K562 (cell line): ENCODE measurements around the gene RUNDC1. TPM values are rescaled to one million over a fixed set of nuclear protein-coding genes. Genes with fewer than 3 reads are reported as not detected.

Experiments used
- ARNT ChIP-seq, 2 experiments: fragments of 450-650 bp; IDR thresholded peaks; 2 replicates each; pipeline ENCODE4 v1.6.1; 2016; ENCODE audit warnings: mild to moderate bottlenecking in 1 of 2
- CHCHD3 ChIP-seq: fragments of 250-450 bp; sonication (Bioruptor Pico); IDR thresholded peaks from 2 replicates; pipeline ENCODE4 v2.1.2; 2022; ENCODE audit warnings: mild to moderate bottlenecking
- EP400 ChIP-seq: fragments of 450-650 bp; IDR thresholded peaks from 2 replicates; pipeline ENCODE4 v1.6.1; 2017; ENCODE audit warnings: antibody characterized with exemption, mild to moderate bottlenecking, moderate library complexity
- ETV1 ChIP-seq: fragments of 450-650 bp; conservative IDR thresholded peaks from 2 replicates; pipeline ENCODE4 v1.6.1; 2016; ENCODE audit warnings: missing genetic modification characterization, control low read depth, low read depth, missing compliant biosample characterization
- HBP1 ChIP-seq: fragments of 450-650 bp; formaldehyde crosslinking; IDR thresholded peaks from 2 replicates; pipeline ENCODE4 v1.4.0; 2022; ENCODE audit warnings: missing genetic modification characterization
- MXI1 ChIP-seq: IDR thresholded peaks from 2 replicates; pipeline ENCODE4 v1.6.1; 2011; ENCODE audit warnings: low read depth, mild to moderate bottlenecking, improper control_type of control experiment, low read length
- PURB ChIP-seq: sonication (generic); formaldehyde crosslinking; IDR thresholded peaks from 2 replicates; pipeline ENCODE4 v1.9.0; 2021; ENCODE audit warnings: low read depth, mild to moderate bottlenecking, missing genetic modification reagents
- SMAD3 ChIP-seq: fragments of 450-650 bp; formaldehyde crosslinking; conservative IDR thresholded peaks from 2 replicates; pipeline ENCODE4 v1.4.0; 2020; ENCODE audit warnings: mild to moderate bottlenecking
- ZBTB33 ChIP-seq: sonication (generic); formaldehyde crosslinking; IDR thresholded peaks from 2 replicates; pipeline ENCODE4 v1.8.1; 2023; ENCODE audit warnings: mild to moderate bottlenecking, missing genetic modification reagents
- ZEB2 ChIP-seq: fragments of 450-650 bp; IDR thresholded peaks from 2 replicates; pipeline ENCODE4 v1.6.1; 2016
- ZNF197 ChIP-seq: fragments of 200-800 bp; sonication (Bioruptor generic); IDR thresholded peaks from 2 replicates; pipeline ENCODE4 v1.6.1; 2016; ENCODE audit warnings: low read depth, missing genetic modification characterization, missing compliant biosample characterization
- polyA plus RNA-seq, 8 experiments: library from polyadenylated mRNA; depleted of rRNA in 4 of 8; stranded (reverse) in 5 of 8; unstranded in 3 of 8; fragments of >200 nt; fragmentation: Nextera tagmentation in 2 of 8; fragmentation: Illumina TruSeq in 1 of 8; extraction: Ambion mirVana in 2 of 8; extraction: Trizol in 1 of 8; gene quantifications; 2 replicates each; pipeline versions ENCODE4 v1.2.1 to v1.2.3, GENCODE V29; 2011 to 2014; ENCODE audit warnings: inconsistent platforms in 1 of 8, missing spikeins in 1 of 8
- total RNA-seq, 7 experiments: library from RNA; depleted of rRNA in 6 of 7; stranded (reverse); fragments of >200 nt in 6 of 7; fragmentation: Illumina TruSeq in 2 of 7; extraction: Trizol in 2 of 7; gene quantifications; 2 replicates each; pipeline versions ENCODE4 v1.2.1 to v1.2.3, GENCODE V29; 2011 to 2021; ENCODE audit warnings: low replicate concordance in 1 of 7
- TF ChIP-seq, protein P1 (sequence below): sonication (generic); formaldehyde crosslinking; IDR thresholded peaks from 2 replicates; pipeline ENCODE4 v1.9.0; 2022; ENCODE audit warnings: mild to moderate bottlenecking, missing genetic modification reagents
- TF ChIP-seq, protein P2 (sequence below): fragments of 150-350 bp; IDR thresholded peaks from 2 replicates; pipeline ENCODE4 v1.6.1; 2014; ENCODE audit warnings: low read depth, mild to moderate bottlenecking, low read length, borderline replicate concordance

RUNDC1 gene
- total and polyA plus RNA-seq, 9 of the 15 experiments (the other 6 are each of a cell fraction or from before 2014, with no cell fraction given), result 3.4 to 12.6 (median 9.4) TPM

DNA sequence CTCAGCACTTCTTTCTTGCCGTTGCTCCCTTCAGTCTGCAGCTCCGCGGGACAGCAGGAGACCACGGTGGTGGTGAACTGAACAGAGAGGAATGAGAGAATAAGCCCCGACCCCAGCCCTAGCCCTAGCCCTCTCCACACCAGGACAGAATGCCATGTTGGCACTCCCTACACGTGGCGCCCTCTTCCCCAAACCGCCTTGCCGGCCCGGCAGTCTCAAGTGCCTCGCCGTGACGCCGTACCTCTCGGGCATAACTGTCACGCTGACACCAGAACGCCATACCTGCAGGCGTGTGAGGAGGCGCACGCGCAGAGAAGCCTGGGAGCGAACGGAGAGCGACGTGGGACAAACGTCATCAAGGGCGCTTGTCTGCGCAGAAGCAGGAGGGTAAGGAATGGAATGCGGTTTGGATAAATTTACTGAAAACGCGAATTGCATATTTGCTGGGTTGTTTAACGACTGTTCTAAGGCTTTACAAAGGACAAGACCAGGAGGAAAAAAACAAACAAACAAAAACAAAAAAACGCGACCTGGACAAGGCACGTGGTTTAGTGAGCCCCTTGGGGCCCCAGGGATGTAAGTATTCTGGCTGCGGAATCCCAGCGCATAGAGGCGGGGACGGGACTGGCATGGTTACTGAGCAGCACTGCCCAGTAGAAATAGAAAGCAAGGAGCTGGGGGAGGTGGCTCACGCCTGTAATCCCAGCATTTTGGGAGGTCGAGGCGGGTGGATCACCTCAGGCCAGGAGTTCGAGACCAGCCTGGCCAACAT, 16.0 kb upstream of the RUNDC1 start, which contains the start of gene AARSD1 (continued):
- TF ChIP-seq ZBTB33 (0 out of 2 replicates have a peak, but pooled peaks have one; percentile 27), HBP1 (CRISPR knock-in tag) (0 out of 2 replicates have a peak, but pooled peaks have one; percentile 20), EP400 (peak; percentile 94), PURB (CRISPR knock-in tag) (no peak), SMAD3 (CRISPR knock-in tag) (no peak), ARNT (IDR thresholded peaks at IDR 0.05) (peak; percentile 15 to 44; a peak in 1 of 4 replicates), ETV1 (no peak), CHCHD3 (CRISPR knock-in tag) (no peak), ZNF197 (CRISPR knock-in tag) (0 out of 2 replicates have a peak, but pooled peaks have one; percentile 56), ZEB2 (no peak), MXI1 (peak; percentile 82)
- TF ChIP-seq, protein P1, sequence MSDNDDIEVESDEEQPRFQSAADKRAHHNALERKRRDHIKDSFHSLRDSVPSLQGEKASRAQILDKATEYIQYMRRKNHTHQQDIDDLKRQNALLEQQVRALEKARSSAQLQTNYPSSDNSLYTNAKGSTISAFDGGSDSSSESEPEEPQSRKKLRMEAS (CRISPR knock-in tag), result peak; percentile 87
- TF ChIP-seq, protein P2, sequence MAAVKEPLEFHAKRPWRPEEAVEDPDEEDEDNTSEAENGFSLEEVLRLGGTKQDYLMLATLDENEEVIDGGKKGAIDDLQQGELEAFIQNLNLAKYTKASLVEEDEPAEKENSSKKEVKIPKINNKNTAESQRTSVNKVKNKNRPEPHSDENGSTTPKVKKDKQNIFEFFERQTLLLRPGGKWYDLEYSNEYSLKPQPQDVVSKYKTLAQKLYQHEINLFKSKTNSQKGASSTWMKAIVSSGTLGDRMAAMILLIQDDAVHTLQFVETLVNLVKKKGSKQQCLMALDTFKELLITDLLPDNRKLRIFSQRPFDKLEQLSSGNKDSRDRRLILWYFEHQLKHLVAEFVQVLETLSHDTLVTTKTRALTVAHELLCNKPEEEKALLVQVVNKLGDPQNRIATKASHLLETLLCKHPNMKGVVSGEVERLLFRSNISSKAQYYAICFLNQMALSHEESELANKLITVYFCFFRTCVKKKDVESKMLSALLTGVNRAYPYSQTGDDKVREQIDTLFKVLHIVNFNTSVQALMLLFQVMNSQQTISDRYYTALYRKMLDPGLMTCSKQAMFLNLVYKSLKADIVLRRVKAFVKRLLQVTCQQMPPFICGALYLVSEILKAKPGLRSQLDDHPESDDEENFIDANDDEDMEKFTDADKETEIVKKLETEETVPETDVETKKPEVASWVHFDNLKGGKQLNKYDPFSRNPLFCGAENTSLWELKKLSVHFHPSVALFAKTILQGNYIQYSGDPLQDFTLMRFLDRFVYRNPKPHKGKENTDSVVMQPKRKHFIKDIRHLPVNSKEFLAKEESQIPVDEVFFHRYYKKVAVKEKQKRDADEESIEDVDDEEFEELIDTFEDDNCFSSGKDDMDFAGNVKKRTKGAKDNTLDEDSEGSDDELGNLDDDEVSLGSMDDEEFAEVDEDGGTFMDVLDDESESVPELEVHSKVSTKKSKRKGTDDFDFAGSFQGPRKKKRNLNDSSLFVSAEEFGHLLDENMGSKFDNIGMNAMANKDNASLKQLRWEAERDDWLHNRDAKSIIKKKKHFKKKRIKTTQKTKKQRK, result no peak
